ENCODE results near the gene SV2B. TPM values are rescaled to one million over a fixed set of nuclear protein-coding genes. Genes with fewer than 3 reads are reported as not detected.
"Not testable (repeated sequence)": the region's sequence is repeated elsewhere in the genome, so short reads cannot be mapped to it uniquely, and the experiment has no call there.

The SV2B gene
- total RNA-seq, 1 donor from 2014 or later: 0.05 TPM

DNA sequence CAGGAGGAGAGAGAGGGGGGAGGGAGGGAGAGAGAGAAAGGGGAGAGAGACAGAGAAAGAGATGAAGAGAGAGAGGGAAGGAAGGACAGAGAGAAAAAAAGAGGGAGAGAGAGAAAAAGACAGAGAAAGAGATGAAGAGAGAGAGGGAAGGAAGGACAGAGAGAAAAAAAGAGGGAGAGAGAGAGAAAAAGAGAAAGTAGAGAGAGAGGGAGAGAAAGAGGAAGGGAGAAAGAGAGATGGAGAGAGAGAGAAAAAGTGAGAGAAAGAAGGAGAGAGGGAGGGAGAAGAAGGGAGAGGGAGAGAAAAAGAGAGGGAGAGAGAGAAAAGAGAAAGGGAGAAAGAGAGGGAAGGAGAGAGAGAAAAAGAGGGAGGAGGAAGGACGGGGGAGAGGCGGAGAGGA lies 204.2 kb downstream of the SV2B start:
- intact Hi-C loops (cut with micrococcal nuclease): loop anchor here (10.0 kb wide), 1 partner anchor 641 kb away; no protein-coding TSS in a partner anchor

GRCh38 chr15:91304786-91305185 lies 204.7 kb downstream of the SV2B start:
- intact Hi-C loops (cut with micrococcal nuclease): loop anchor here (5.0 to 10.0 kb wide), 2 partner anchors 548 to 640 kb away; partner anchors contain the start of gene SLCO3A1

GRCh38 chr15:91306144-91306543 lies 206.1 kb downstream of the SV2B start:
- intact Hi-C loops (cut with micrococcal nuclease): loop anchor here (5.0 to 10.0 kb wide), 2 partner anchors 546 to 639 kb away; partner anchors contain the start of gene SLCO3A1

- intact Hi-C loops (cut with micrococcal nuclease): loop anchor here (5.0 to 10.0 kb wide), 2 partner anchors 545 to 637 kb away; partner anchors contain the start of gene SLCO3A1
These were observed 207.5 kb downstream of the SV2B start for GRCh38 chr15:91307601-91308000.

DNA sequence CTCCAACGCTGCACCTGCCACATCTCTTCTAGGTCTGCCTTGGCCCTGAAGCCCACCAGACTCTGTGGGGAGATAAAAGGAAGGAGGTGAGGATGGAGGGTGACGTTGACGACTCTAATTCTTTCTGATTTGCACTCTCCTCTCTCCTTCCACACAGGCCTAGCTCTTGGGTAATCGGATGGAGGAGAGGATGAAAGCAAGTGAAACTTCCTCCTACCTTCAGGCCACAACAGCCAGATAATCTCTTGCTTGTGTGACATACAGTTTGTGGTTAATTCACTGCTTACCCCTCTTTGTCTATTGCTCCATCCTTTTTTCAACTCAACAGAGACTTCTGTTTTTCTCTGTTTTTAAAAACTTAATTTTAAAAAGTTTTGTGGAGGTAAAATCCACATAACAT lies 208.1 kb downstream of the SV2B start:
- intact Hi-C loops (cut with micrococcal nuclease): loop anchor here (5.0 to 10.0 kb wide), 2 partner anchors 544 to 637 kb away; partner anchors contain the start of gene SLCO3A1

DNA sequence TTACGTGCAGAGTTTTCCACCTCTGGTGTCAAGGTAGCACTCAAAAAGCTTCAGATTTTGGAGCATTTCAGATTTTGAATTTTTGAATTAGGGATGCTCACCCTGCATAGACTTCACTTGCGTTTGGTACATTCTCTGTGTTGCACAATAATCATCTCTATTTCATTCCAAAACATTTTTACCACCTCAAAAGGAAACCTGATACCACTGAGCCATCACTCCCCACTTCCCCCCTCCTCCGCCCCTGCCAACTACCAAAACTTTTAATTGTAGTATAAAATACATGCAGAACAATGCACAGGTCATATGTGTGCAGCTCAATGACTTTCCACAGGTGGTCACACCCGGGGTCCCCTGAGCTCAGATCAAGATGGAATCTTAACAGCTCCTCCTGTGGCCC lies 208.8 kb downstream of the SV2B start:
- intact Hi-C loops (cut with micrococcal nuclease): loop anchor here (5.0 to 10.0 kb wide), 2 partner anchors 543 to 636 kb away; partner anchors contain the start of gene SLCO3A1

- intact Hi-C loops (cut with micrococcal nuclease): no loop called here
These were observed 211.9 kb downstream of the SV2B start for GRCh38 chr15:91311986-91312385.

- intact Hi-C loops (cut with micrococcal nuclease): loop anchor here (5.0 kb wide), 1 partner anchor 156 kb away; no protein-coding TSS in a partner anchor
These were observed 216.1 kb downstream of the SV2B start for GRCh38 chr15:91316126-91316525.

GRCh38 chr15:91318516-91318915 lies 218.5 kb downstream of the SV2B start:
- intact Hi-C loops (cut with micrococcal nuclease): loop anchor here (5.0 kb wide), 1 partner anchor 154 kb away; no protein-coding TSS in a partner anchor

DNA sequence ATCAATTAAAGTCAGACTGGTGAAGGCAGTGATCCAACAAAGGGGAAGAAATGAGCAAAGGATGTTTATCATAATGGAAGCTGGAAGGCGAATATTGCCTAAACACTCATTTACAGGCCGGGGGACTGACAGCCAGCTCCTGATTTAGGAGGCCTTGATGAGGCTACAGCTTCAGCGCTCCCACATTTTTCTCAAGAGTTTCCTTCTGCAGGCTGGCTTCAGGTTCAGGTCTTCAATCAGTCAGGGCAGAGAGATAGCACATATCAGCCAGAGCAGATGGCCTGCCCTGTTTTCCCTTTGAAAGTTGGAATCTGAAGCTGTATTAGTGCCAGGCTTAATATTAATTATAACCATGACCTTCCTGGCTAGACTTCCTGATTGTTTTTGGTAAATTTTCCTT lies 218.9 kb downstream of the SV2B start:
- intact Hi-C loops (cut with micrococcal nuclease): loop anchor here (5.0 kb wide), 1 partner anchor 153 kb away; no protein-coding TSS in a partner anchor

GRCh38 chr15:91319371-91320059 lies 219.5 kb downstream of the SV2B start:
- intact Hi-C loops (cut with micrococcal nuclease): loop anchor here (5.0 kb wide), 2 partner anchors 153 to 388 kb away; no protein-coding TSS in a partner anchor

DNA sequence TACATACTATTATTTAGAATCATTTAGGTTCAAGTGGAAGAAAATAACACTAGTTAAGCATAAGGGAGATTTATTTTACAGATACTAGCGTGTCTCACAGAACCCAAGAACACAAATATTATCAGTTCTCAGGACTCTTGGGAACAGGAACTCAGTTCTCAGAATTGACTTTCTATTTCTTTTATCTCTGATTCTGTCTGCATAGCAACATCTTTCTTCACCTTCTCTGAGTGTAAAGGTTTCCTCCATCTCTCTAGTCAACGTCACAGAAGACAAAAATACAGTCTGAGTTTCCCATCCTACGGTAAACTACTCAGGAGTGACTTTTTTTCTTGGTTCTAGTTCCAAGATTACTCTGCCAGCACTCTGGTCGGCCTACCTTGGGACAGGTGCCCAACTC lies 220.0 kb downstream of the SV2B start:
- intact Hi-C loops (cut with micrococcal nuclease): loop anchor here (5.0 kb wide), 1 partner anchor 387 kb away; no protein-coding TSS in a partner anchor

DNA sequence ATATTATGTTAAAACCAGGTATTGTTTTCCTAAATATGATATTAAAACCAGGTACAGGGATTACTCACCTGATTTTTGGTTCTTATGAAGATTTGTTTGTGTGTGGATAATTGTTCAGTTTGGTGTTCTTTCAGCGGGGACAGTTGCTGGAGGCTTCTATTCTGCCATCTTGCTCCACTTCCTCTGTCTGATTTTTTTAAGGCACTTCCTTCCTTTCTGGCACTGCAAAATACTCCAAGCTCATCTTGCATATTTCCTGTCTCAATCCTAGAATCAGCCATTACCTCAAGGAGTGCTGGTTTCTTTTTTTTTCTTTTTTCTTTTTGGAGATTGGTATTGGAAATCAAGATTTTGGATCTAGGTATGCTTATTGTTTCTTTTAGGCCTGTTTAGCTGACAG lies 229.9 kb downstream of the SV2B start:
- intact Hi-C loops (cut with micrococcal nuclease): no loop called here

DNA sequence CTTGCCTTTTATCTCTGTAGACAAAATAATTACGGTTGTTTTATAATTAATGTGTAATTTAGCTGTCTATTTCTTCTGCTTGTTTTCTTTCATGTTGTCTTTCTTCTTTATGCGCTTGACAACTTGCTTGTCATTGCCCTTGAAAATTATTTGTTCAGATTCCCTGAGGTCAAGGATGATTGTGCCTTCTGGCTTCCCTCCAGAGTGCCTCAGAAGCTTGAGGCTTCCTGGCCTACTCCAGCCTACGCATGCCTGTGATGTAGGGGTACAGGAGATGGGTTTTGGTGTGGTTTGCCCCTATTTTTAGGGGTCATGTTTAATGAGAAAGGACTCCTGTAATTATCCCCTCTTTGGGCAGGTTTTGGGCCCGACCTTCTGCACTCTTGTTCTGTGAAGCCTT lies 231.5 kb downstream of the SV2B start:
- intact Hi-C loops (cut with micrococcal nuclease): no loop called here

GRCh38 chr15:91335702-91336101 lies 235.6 kb downstream of the SV2B start:
- intact Hi-C loops (cut with micrococcal nuclease): no loop called here

DNA sequence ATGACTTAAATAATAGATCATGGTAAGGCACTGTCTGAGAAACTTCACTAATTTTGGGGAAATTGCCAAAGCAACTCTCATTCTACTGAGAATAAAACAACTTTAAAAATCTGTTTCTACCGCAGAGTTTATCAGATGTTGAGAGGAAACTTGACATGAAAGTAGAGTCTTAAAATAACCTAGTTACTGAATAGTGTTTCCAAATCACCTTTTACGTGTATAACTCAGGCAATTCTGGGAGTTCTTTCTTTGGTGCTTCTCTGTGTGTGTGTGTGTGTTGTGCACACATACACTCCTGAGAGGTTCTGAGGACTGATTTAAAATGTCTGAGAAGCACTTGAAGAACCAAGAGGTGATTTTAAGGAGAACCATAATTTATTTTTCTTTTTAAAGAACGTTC lies 236.6 kb downstream of the SV2B start:
- intact Hi-C loops (cut with micrococcal nuclease): no loop called here

DNA sequence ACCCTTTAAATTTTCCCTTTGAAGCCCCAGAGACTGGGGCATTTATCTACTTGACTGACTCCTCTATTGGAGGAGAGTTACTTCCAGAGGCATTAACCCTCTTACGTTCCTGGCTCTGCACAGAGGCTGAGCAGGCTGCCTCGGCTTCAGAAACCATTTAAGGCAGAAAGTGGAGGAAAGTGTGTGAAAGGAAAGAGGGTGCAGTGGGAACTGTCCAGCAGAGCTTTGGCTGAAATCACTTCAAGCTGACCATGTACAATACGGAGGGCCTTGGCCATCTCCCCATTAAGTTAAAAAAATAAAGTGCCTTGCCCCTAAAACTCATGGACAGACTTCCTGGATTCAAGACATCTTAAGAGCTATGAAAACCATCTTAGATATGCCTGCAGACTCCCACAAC lies 238.7 kb downstream of the SV2B start:
- intact Hi-C loops (cut with micrococcal nuclease): no loop called here

GRCh38 chr15:91342097-91342496 lies 242.0 kb downstream of the SV2B start:
- intact Hi-C loops (cut with micrococcal nuclease): no loop called here

DNA sequence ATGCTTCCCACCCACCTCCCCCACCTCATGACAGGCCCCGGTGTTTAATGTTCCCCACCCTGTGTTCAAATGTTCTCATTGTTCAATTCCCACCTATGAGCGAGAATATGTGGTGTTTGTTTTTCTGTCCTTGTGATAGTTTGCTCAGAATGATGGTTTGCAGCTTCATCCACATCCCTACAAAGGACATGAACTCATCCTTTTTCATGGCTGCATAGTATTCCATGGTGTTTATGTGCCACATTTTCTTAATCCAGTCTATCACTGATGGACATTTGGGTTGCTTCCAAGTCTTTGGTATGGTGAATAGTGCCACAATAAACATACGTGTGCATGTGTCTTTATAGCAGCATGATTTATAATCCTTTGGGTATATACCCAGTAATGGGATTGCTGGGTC lies 244.9 kb downstream of the SV2B start:
- intact Hi-C loops (cut with micrococcal nuclease): not testable (repeated sequence)

DNA sequence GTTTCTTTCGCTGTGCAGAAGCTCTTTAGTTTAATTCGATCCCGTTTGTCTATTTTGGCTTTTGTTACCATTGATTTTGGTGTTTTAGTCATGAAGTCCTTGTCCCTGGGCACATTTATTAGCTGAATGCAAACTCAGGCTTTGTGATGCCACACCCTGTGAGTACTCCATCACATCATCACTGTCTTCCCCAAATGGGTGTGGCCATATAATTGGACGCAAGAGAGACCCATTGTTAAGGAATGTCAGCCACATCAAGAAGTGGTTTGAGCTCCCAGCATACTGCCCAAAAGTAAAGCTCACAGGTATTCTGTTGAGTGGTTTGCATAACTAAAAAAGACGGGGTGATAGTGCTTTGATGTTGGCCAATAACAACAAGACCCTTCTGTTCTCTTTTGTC lies 245.7 kb downstream of the SV2B start:
- intact Hi-C loops (cut with micrococcal nuclease): no loop called here

DNA sequence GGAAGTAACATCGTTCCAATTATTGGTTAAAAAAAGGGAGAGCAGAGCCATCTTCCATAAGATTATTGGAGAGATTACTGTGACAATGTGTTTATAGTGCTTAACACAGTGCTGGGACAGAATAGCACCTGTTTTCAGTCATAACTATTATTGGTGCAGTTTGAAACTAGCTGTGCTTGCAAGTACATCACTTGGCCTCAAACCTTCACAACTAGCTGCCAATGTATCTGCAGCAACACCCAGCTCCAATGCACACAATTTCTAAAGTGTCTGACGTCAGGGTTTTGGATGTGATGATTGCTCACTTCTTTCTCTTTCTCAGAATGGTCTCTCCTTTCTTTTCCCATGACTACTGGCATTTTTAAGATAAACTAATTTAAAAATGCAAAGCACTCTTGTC lies 246.2 kb downstream of the SV2B start:
- intact Hi-C loops (cut with micrococcal nuclease): no loop called here

GRCh38 chr15:91348752-91349500 lies 248.9 kb downstream of the SV2B start:
- intact Hi-C loops (cut with micrococcal nuclease): no loop called here
